ENCODE measurements around the gene KRTAP16-1. TPM values are rescaled to one million over a fixed set of nuclear protein-coding genes. Genes with fewer than 3 reads are reported as not detected.

KRTAP16-1 gene
- total and polyA plus RNA-seq, 10 of the 15 experiments (the other 5 are each of a cell fraction or from before 2014, with no cell fraction given): 0.23 TPM; not detected in 9

- BruUV-seq (replicated peaks): no TSS peak
- H3K4me1 ChIP-seq (ENCODE audit: control insufficient read depth, insufficient read depth, low read length): no peaks in the 10 kb centered on the region
- no peak overlapping the region for H3K4me3 ChIP-seq
- no peaks in the 10 kb centered on the region for H3K36me3 ChIP-seq (ENCODE audit: control insufficient read depth in 2 of 2, insufficient read depth in 2 of 2, low read length in 1 of 2)
- H2AFZ ChIP-seq (ENCODE audit: control insufficient read depth, low read depth, low read length): no peak overlapping the region
- 0% methylated on average over 3 of the region's 3 CpGs for WGBS (ENCODE audit: insufficient coverage, insufficient replicate concordance, low lambda C conversion rate, missing lambda C conversion rate)
- SMC1A ChIA-PET (ENCODE audit: uncharacterized antibody, unreplicated experiment): no interaction called here
- H4K20me1 ChIP-seq (ENCODE audit: control insufficient read depth, insufficient read depth): no peaks in the 10 kb centered on the region
- H3K79me2 ChIP-seq (ENCODE audit: control insufficient read depth, insufficient read depth, low read length): no peaks in the 10 kb centered on the region
- intact Hi-C loops (cut with micrococcal nuclease; ENCODE audit: unreplicated experiment) (no loop called here), in situ Hi-C loops (cut with MboI) (no loop called here)
- ATAC-seq: no peak
- no peak for DNase-seq (ENCODE audit: low read depth, low spot score)
- POLR2A ChIA-PET: no interaction called here
- CTCF ChIA-PET: no interaction called here
- no peak overlapping the region for H3K4me2 ChIP-seq (ENCODE audit: control insufficient read depth, insufficient read depth)
- H3K27me3 ChIP-seq (replicated peaks in 1 of 2; ENCODE audit: control insufficient read depth in 2 of 2, insufficient read depth in 2 of 2, low read length in 1 of 2): no peaks in the 10 kb centered on the region
- H3K9me3 ChIP-seq (replicated peaks; ENCODE audit: control insufficient read depth, insufficient read depth, low read length): no peaks in the 10 kb centered on the region
- H3K9ac ChIP-seq (ENCODE audit: control insufficient read depth, insufficient read depth, low read length): no peak overlapping the region
- no peak for FAIRE-seq
- RAD21 ChIA-PET (ENCODE audit: unreplicated experiment): no interaction called here
- TF ChIP-seq IKZF2 (IDR thresholded peaks at IDR 0.05) (no peak), MTA2 (IDR thresholded peaks at IDR 0.05; ENCODE audit: low read depth) (no peak), MYC (IDR thresholded peaks at IDR 0.05; ENCODE audit: insufficient read depth, insufficient read length, insufficient replicate concordance, low read length, severe bottlenecking) (no peak), NFYA (IDR thresholded peaks at IDR 0.05; ENCODE audit: borderline replicate concordance, low read depth, low read length) (no peak), ATF3 (IDR thresholded peaks at IDR 0.05; ENCODE audit: borderline replicate concordance, extremely low read depth, low read depth, low read length) (no peak), JUND (IDR thresholded peaks at IDR 0.05; ENCODE audit: low read depth, low read length) (no peak), POLR2AphosphoS2 (IDR thresholded peaks at IDR 0.05; ENCODE audit: low read depth, low read length) (no peak), IRF3 (IDR thresholded peaks at IDR 0.05) (no peak), RB1 (IDR thresholded peaks at IDR 0.05; ENCODE audit: borderline replicate concordance) (no peak), TCF12 (IDR thresholded peaks at IDR 0.05; ENCODE audit: low read depth, low read length) (no peak)
- TF ChIP-seq, protein P1, sequence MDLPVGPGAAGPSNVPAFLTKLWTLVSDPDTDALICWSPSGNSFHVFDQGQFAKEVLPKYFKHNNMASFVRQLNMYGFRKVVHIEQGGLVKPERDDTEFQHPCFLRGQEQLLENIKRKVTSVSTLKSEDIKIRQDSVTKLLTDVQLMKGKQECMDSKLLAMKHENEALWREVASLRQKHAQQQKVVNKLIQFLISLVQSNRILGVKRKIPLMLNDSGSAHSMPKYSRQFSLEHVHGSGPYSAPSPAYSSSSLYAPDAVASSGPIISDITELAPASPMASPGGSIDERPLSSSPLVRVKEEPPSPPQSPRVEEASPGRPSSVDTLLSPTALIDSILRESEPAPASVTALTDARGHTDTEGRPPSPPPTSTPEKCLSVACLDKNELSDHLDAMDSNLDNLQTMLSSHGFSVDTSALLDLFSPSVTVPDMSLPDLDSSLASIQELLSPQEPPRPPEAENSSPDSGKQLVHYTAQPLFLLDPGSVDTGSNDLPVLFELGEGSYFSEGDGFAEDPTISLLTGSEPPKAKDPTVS (IDR thresholded peaks at IDR 0.05; ENCODE audit: low read depth, low read length): no peak
- TF ChIP-seq, protein P2, sequence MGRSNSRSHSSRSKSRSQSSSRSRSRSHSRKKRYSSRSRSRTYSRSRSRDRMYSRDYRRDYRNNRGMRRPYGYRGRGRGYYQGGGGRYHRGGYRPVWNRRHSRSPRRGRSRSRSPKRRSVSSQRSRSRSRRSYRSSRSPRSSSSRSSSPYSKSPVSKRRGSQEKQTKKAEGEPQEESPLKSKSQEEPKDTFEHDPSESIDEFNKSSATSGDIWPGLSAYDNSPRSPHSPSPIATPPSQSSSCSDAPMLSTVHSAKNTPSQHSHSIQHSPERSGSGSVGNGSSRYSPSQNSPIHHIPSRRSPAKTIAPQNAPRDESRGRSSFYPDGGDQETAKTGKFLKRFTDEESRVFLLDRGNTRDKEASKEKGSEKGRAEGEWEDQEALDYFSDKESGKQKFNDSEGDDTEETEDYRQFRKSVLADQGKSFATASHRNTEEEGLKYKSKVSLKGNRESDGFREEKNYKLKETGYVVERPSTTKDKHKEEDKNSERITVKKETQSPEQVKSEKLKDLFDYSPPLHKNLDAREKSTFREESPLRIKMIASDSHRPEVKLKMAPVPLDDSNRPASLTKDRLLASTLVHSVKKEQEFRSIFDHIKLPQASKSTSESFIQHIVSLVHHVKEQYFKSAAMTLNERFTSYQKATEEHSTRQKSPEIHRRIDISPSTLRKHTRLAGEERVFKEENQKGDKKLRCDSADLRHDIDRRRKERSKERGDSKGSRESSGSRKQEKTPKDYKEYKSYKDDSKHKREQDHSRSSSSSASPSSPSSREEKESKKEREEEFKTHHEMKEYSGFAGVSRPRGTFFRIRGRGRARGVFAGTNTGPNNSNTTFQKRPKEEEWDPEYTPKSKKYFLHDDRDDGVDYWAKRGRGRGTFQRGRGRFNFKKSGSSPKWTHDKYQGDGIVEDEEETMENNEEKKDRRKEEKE (IDR thresholded peaks at IDR 0.05): no peak
- no peak overlapping the region for H3K27ac ChIP-seq (ENCODE audit: control insufficient read depth, insufficient read depth)
These were observed 30.7 kb downstream of the KRTAP16-1 start for GRCh38 chr17:41278176-41278955.
